ENCODE results near the gene PALLD.

PALLD gene

GRCh38 chr4:168765726-168766125 is 268.9 kb downstream of the PALLD start:
- no peak for DNase-seq (ENCODE audit: low spot score)

- DNase-seq (ENCODE audit: low spot score) = no peak
These were observed 269.9 kb downstream of the PALLD start for GRCh38 chr4:168766604-168767316.

- DNase-seq (ENCODE audit: low spot score) = no peak
These were observed 272.6 kb downstream of the PALLD start for GRCh38 chr4:168769416-168769815.

GRCh38 chr4:168769837-168770236 is 273.0 kb downstream of the PALLD start:
- DNase-seq (ENCODE audit: low spot score) = no peak

- DNase-seq (ENCODE audit: low spot score) = no peak
These were observed 274.4 kb downstream of the PALLD start for GRCh38 chr4:168771251-168771650.

GRCh38 chr4:168773388-168774195 is 276.7 kb downstream of the PALLD start:
- DNase-seq (ENCODE audit: low spot score) = no peak

GRCh38 chr4:168776382-168776781 is 279.5 kb downstream of the PALLD start:
- no peak for DNase-seq (ENCODE audit: low spot score)

GRCh38 chr4:168777277-168777965 is 280.6 kb downstream of the PALLD start:
- no peak for DNase-seq (ENCODE audit: low spot score)

GRCh38 chr4:168781341-168781740 is 284.5 kb downstream of the PALLD start:
- no peak for DNase-seq (ENCODE audit: low spot score)

GRCh38 chr4:168781926-168782325 is 285.1 kb downstream of the PALLD start:
- no peak for DNase-seq (ENCODE audit: low spot score)

GRCh38 chr4:168782439-168782838 is 285.6 kb downstream of the PALLD start:
- no peak for DNase-seq (ENCODE audit: low spot score)

GRCh38 chr4:168784786-168785461 is 288.1 kb downstream of the PALLD start:
- peak; percentile 59 for DNase-seq (ENCODE audit: low spot score)

- DNase-seq (ENCODE audit: low spot score) = no peak
These were observed 290.5 kb downstream of the PALLD start for GRCh38 chr4:168787334-168787733.

- no peak for DNase-seq (ENCODE audit: low spot score)
These were observed 291.1 kb downstream of the PALLD start for GRCh38 chr4:168787801-168788595.

- DNase-seq (ENCODE audit: low spot score) = no peak
These were observed 294.0 kb downstream of the PALLD start for GRCh38 chr4:168790898-168791297.

GRCh38 chr4:168791376-168791775 is 294.5 kb downstream of the PALLD start:
- no peak for DNase-seq (ENCODE audit: low spot score)

- no peak for DNase-seq (ENCODE audit: low spot score)
These were observed 296.7 kb downstream of the PALLD start for GRCh38 chr4:168793542-168793941.

GRCh38 chr4:168794092-168794707 is 297.3 kb downstream of the PALLD start:
- no peak for DNase-seq (ENCODE audit: low spot score)

- DNase-seq (ENCODE audit: low spot score) = no peak
These were observed 298.0 kb downstream of the PALLD start for GRCh38 chr4:168794881-168795280.

GRCh38 chr4:168795346-168795745 is 298.5 kb downstream of the PALLD start:
- DNase-seq (ENCODE audit: low spot score) = no peak

Measured in COLO829 (cell line).